ENCODE data around the gene MYO9A.
"Not testable (repeated sequence)": the region's sequence is repeated elsewhere in the genome, so short reads cannot be mapped to it uniquely, and the experiment has no call there.

- not testable (repeated sequence) for TF ChIP-seq GLI4, ZNF121, CTCF (tag by site-specific recombination; IDR thresholded peaks at IDR 0.05)
Measured at GRCh38 chr15:71858232-71858631, 259.7 kb downstream of the MYO9A start.
